Measurements from ENCODE around the gene FOXD2.

DNA sequence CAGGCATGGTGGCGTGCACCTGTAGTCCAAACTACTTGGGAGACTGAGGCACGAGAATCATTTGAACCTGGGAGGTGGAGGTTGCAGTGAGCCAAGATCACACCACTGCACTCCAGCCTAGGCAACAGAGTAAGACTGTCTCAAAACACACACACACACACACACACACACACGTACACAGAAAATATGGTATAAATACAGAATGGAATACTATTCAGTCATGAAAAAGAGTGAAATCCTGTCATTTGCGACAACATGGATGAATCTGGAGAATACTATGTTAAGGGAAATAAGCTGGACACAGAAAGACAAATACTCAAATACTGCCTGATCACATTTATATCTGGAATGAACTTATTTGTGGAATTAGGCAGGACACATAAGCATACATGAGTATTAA is 18.4 kb downstream of the FOXD2 start:
- TF ChIP-seq, protein P1, sequence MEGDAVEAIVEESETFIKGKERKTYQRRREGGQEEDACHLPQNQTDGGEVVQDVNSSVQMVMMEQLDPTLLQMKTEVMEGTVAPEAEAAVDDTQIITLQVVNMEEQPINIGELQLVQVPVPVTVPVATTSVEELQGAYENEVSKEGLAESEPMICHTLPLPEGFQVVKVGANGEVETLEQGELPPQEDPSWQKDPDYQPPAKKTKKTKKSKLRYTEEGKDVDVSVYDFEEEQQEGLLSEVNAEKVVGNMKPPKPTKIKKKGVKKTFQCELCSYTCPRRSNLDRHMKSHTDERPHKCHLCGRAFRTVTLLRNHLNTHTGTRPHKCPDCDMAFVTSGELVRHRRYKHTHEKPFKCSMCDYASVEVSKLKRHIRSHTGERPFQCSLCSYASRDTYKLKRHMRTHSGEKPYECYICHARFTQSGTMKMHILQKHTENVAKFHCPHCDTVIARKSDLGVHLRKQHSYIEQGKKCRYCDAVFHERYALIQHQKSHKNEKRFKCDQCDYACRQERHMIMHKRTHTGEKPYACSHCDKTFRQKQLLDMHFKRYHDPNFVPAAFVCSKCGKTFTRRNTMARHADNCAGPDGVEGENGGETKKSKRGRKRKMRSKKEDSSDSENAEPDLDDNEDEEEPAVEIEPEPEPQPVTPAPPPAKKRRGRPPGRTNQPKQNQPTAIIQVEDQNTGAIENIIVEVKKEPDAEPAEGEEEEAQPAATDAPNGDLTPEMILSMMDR (tag by site-specific recombination; IDR thresholded peaks at IDR 0.05) = no peak
- TF ChIP-seq ZNF175 (tag by site-specific recombination; IDR thresholded peaks at IDR 0.05) = no peak
- TF ChIP-seq, protein P2, sequence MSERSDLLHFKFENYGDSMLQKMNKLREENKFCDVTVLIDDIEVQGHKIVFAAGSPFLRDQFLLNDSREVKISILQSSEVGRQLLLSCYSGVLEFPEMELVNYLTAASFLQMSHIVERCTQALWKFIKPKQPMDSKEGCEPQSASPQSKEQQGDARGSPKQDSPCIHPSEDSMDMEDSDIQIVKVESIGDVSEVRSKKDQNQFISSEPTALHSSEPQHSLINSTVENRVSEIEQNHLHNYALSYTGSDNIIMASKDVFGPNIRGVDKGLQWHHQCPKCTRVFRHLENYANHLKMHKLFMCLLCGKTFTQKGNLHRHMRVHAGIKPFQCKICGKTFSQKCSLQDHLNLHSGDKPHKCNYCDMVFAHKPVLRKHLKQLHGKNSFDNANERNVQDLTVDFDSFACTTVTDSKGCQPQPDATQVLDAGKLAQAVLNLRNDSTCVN (tag by site-specific recombination; optimal IDR thresholded peaks at IDR 0.05) = no peak
- no peak for TF ChIP-seq TRIM28 (IDR thresholded peaks at IDR 0.05; ENCODE audit: borderline replicate concordance, low read length)
- TF ChIP-seq ZNF707 (tag by site-specific recombination; IDR thresholded peaks at IDR 0.05) = no peak
- TF ChIP-seq ZNF76 (tag by site-specific recombination; IDR thresholded peaks at IDR 0.05; ENCODE audit: borderline replicate concordance, low read depth) = no peak
- no peak for TF ChIP-seq ZNF549 (tag by site-specific recombination; IDR thresholded peaks at IDR 0.05)
- TF ChIP-seq, protein P3, sequence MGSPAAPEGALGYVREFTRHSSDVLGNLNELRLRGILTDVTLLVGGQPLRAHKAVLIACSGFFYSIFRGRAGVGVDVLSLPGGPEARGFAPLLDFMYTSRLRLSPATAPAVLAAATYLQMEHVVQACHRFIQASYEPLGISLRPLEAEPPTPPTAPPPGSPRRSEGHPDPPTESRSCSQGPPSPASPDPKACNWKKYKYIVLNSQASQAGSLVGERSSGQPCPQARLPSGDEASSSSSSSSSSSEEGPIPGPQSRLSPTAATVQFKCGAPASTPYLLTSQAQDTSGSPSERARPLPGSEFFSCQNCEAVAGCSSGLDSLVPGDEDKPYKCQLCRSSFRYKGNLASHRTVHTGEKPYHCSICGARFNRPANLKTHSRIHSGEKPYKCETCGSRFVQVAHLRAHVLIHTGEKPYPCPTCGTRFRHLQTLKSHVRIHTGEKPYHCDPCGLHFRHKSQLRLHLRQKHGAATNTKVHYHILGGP (tag by site-specific recombination; IDR thresholded peaks at IDR 0.05) = no peak
- no peak for TF ChIP-seq KLF1 (tag by site-specific recombination; IDR thresholded peaks at IDR 0.05)
- no peak for TF ChIP-seq PRDM1 (tag by site-specific recombination; IDR thresholded peaks at IDR 0.05)
- no peak for TF ChIP-seq ZNF311 (tag by site-specific recombination; IDR thresholded peaks at IDR 0.05; ENCODE audit: borderline replicate concordance)
